Karpas-422 (cell line): ENCODE data around the gene SPDYE2. TPM values are rescaled to one million over a fixed set of nuclear protein-coding genes. Genes with fewer than 3 reads are reported as not detected.
A peak's percentile ranks its signal among the peaks of the same experiment; 100 is the strongest.
"Not testable (repeated sequence)": the region's sequence is repeated elsewhere in the genome, so short reads cannot be mapped to it uniquely, and the experiment has no call there.

Experiments
- DNase-seq: peaks from one replicate; pipeline ENCODE4 v3.0.0-alpha.2; 2015
- H2AFZ ChIP-seq: fragments of 200-600 bp; sonication (generic); 2 replicates; pipeline ENCODE4 v1.6.1; 2014; ENCODE audit warnings: antibody characterized with exemption, low read length, mixed read lengths
- H3K27ac ChIP-seq: fragments of 200-600 bp; sonication (generic); 2 replicates; pipeline ENCODE4 v1.5.1; 2014; ENCODE audit warnings: mild to moderate bottlenecking, low read length, moderate library complexity
- H3K27me3 ChIP-seq: fragments of 200-600 bp; sonication (generic); 2 replicates; pipeline ENCODE4 v1.6.1; 2014; ENCODE audit warnings: low read length, mixed read lengths
- H3K36me3 ChIP-seq: fragments of 200-600 bp; sonication (generic); 2 replicates; pipeline ENCODE4 v1.6.1; 2014; ENCODE audit warnings: low read length, mixed read lengths; ENCODE audit not compliant: insufficient read depth
- H3K4me1 ChIP-seq: fragments of 200-600 bp; sonication (generic); 2 replicates; pipeline ENCODE4 v1.6.1; 2014; ENCODE audit warnings: mild to moderate bottlenecking, low read length, mixed read lengths
- H3K4me2 ChIP-seq: fragments of 200-600 bp; sonication (generic); 2 replicates; pipeline ENCODE4 v1.6.1; 2014; ENCODE audit warnings: low read length, low read depth, mild to moderate bottlenecking; ENCODE audit not compliant: poor library complexity, severe bottlenecking
- H3K4me3 ChIP-seq: fragments of 200-600 bp; sonication (generic); 2 replicates; pipeline ENCODE4 v1.5.1; 2014; ENCODE audit warnings: mild to moderate bottlenecking, antibody characterized with exemption, low read length, mixed read lengths
- H3K79me2 ChIP-seq: fragments of 200-600 bp; sonication (generic); 2 replicates; pipeline ENCODE4 v1.6.1; 2014; ENCODE audit warnings: mild to moderate bottlenecking, low read length, mixed read lengths
- H3K9ac ChIP-seq: fragments of 200-600 bp; sonication (generic); 2 replicates; pipeline ENCODE4 v1.6.0; 2014; ENCODE audit warnings: low read length
- H3K9me2 ChIP-seq: fragments of 200-600 bp; sonication (generic), shearing (Covaris generic); replicated peaks from 2 replicates; pipeline ENCODE4 v1.6.0; 2014; ENCODE audit warnings: mild to moderate bottlenecking, low read length, moderate library complexity; ENCODE audit not compliant: insufficient read depth
- H3K9me3 ChIP-seq: fragments of 300-700, 200-600 bp; sonication (generic); 2 replicates; pipeline ENCODE4 v1.6.1; 2014; ENCODE audit warnings: low read length, mixed read lengths
- H4K20me1 ChIP-seq: fragments of 200-600 bp; sonication (generic); 2 replicates; pipeline ENCODE4 v1.6.1; 2014; ENCODE audit warnings: mild to moderate bottlenecking, antibody characterized with exemption, low read length, low read depth; ENCODE audit not compliant: insufficient read depth
- total RNA-seq: library from RNA; depleted of rRNA; stranded (reverse); fragments of >200 nt; shearing (Covaris generic); gene quantifications from 2 replicates; pipeline ENCODE4 v1.2.3, GENCODE V29; 2014; ENCODE audit warnings: low replicate concordance

Gene SPDYE2
- total RNA-seq, 1 experiment from 2014 or later: not detected

DNA sequence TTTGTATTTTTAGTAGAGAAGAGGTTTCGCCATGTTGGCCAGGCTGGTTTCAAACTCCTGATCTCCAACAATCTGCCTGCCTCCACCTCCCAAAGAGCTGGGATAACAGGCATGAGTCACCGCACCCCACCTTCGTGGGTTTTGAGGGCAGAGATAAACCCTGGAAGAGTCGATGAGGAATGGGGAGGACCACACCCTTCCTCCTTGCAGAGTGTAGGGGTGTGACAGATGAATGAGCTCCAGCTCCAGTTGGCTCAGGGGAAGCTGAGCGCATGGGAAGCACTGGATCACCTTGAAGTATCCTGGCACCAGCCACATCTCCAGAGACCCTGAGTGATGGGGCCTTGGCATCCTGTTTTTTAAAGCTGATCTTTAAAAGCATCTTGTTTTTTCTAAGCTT lies 32.5 kb downstream of the SPDYE2 start:
- not testable (repeated sequence) for H3K27ac ChIP-seq, H4K20me1 ChIP-seq, H3K4me1 ChIP-seq, H3K79me2 ChIP-seq, H3K9me3 ChIP-seq, H3K9me2 ChIP-seq, H3K9ac ChIP-seq, DNase-seq, H3K4me2 ChIP-seq, H3K36me3 ChIP-seq, H3K27me3 ChIP-seq, H2AFZ ChIP-seq, H3K4me3 ChIP-seq

DNA sequence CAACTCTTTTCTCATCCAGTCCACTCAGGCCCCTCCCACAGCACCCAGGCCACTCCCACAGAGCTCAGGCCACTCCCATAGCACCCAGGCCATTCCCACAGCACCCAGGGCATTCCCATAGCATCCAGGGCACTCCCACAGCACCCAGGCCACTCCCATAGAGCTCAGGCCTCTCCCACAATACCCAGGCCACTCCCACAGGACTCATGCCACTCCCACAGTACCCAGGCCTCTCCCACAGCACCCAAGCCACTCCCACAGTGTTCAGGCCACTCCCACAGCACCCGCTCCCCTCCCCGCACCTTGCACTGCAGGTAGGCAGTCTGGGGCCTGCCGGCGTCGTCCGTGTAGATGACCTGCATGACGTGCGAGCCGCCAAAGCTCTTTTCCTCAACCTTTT lies 38.8 kb downstream of the SPDYE2 start:
- not testable (repeated sequence) for H2AFZ ChIP-seq, H3K9me2 ChIP-seq, H3K36me3 ChIP-seq, H3K27me3 ChIP-seq, H3K4me2 ChIP-seq, H3K79me2 ChIP-seq, H3K9me3 ChIP-seq, H3K4me3 ChIP-seq, H3K4me1 ChIP-seq, H3K9ac ChIP-seq, DNase-seq, H3K27ac ChIP-seq, H4K20me1 ChIP-seq

DNA sequence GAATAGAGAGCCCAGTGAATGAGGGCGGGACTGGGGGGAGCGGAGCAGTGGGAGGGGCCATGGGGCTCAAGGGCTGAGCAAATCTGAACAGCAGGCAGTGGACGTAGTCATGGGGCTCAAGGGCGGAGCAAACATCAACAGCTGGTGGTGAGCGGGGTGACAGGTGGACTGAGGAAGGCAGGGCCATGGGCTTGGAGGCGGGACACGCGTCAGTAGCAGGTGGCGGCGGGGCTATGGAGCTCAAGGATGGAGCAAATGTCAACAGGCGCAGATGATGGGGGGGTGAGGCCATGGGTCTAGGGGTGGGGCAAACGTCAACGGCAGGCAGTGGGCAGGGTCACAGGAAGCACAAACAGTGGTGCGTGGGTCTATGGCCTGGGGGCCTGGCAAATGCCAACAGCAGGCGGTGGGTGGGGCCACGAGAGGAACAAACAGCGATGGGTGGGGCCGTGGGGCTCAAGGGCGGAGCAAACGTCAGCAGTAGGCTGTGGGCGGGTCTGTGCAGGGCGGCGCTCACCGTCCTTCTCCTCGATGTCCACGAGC lies 41.5 kb downstream of the SPDYE2 start:
- not testable (repeated sequence) for H3K36me3 ChIP-seq, H4K20me1 ChIP-seq, H3K4me3 ChIP-seq, H3K9me2 ChIP-seq, H3K79me2 ChIP-seq, DNase-seq, H3K27ac ChIP-seq, H2AFZ ChIP-seq, H3K27me3 ChIP-seq, H3K4me2 ChIP-seq, H3K9ac ChIP-seq, H3K9me3 ChIP-seq, H3K4me1 ChIP-seq

DNA sequence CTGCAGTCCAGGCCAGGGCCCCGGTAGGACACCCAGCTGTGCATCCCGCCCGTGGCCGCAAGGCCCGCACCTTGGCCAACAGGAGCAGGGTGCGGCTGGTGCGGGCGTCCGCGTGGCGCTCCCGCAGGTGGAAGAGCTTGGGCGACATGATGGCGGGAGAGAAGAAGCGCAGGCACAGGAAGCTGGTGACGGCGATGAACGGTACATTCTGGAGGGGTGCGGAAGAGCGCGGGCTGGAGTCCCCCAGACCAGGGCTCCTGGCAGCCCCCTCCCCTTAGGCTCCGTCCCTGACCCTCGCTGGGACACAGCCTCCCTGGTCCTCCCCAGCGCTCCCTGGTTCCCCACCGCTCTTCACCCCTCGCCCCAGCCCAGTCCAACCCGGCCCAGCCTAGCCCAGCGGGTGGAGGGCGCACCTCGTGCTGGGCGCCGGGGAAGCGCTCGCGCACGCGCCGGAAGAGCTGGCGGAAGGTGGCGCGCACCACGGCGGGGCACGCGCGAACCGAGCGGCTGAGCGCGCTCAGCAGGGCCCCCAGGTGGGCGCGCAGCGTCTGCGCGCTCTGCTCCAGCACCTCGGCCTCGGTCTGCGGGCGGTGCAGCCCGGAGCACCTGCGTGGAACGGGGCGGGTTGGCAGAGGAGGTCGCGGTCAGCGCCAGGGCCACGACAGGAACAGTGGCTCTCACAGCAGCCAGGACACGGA lies 42.8 kb downstream of the SPDYE2 start:
- H3K27ac ChIP-seq, H3K9ac ChIP-seq, H3K4me3 ChIP-seq, H4K20me1 ChIP-seq, H3K4me1 ChIP-seq, H3K36me3 ChIP-seq, H3K4me2 ChIP-seq, H3K9me3 ChIP-seq, H3K27me3 ChIP-seq, H3K79me2 ChIP-seq, DNase-seq, H3K9me2 ChIP-seq, H2AFZ ChIP-seq: not testable (repeated sequence)

GRCh38 chr7:102596036-102596435 lies 45.0 kb downstream of the SPDYE2 start:
- H3K36me3 ChIP-seq, H3K79me2 ChIP-seq, H3K9me3 ChIP-seq, H3K9me2 ChIP-seq, H3K4me1 ChIP-seq, H3K27me3 ChIP-seq, H3K4me2 ChIP-seq, H3K9ac ChIP-seq, H3K27ac ChIP-seq, H2AFZ ChIP-seq, H3K4me3 ChIP-seq, H4K20me1 ChIP-seq: not testable (repeated sequence)
- peak; percentile 36 for DNase-seq

DNA sequence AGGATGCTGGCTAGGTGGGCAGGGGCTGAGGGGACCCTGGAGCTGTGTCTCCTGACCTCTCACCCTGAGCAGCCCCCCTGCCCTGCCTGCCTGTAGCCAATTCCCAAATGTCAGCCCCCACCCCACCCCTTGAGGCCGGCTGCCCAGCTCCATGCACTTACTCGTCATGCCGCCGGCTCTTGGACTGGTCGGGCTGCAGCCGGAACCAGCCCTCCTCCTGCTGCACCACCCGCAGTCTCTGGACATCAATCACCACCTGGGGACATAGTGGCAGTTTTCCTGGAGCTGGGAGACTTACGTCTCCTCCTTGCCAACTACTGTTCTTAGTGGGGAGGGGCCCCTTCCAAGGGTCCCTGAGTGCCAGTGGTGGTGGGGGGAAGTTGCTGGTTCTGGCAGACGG lies 48.7 kb downstream of the SPDYE2 start:
- not testable (repeated sequence) for H3K27ac ChIP-seq, DNase-seq, H3K9me3 ChIP-seq, H3K4me2 ChIP-seq, H2AFZ ChIP-seq, H3K36me3 ChIP-seq, H3K27me3 ChIP-seq, H3K4me1 ChIP-seq, H3K79me2 ChIP-seq, H3K4me3 ChIP-seq, H4K20me1 ChIP-seq, H3K9me2 ChIP-seq, H3K9ac ChIP-seq

DNA sequence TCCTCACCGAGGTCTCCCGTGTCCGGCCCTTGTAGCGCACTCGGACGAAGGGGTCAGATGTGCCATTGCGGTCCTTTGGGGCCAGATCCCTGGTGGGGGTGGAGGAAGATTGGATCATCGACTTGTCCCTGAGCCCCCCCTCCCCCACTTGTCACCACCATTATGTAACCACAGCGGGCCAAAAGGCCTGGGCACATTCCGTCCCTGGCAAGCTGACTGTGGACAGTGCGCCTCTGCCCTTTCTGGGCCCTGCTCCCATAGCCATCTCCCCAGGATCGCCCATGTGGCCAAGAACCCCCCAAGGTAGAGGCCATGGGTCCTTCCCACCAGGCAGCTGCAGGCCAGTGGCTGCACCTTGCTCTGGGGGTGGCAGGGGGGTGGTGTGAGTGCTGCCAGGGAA lies 51.3 kb downstream of the SPDYE2 start:
- not testable (repeated sequence) for H3K4me3 ChIP-seq, H3K9me2 ChIP-seq, H3K9me3 ChIP-seq, H3K36me3 ChIP-seq, H2AFZ ChIP-seq, H4K20me1 ChIP-seq, DNase-seq, H3K4me1 ChIP-seq, H3K79me2 ChIP-seq, H3K27me3 ChIP-seq, H3K27ac ChIP-seq, H3K4me2 ChIP-seq, H3K9ac ChIP-seq

DNA sequence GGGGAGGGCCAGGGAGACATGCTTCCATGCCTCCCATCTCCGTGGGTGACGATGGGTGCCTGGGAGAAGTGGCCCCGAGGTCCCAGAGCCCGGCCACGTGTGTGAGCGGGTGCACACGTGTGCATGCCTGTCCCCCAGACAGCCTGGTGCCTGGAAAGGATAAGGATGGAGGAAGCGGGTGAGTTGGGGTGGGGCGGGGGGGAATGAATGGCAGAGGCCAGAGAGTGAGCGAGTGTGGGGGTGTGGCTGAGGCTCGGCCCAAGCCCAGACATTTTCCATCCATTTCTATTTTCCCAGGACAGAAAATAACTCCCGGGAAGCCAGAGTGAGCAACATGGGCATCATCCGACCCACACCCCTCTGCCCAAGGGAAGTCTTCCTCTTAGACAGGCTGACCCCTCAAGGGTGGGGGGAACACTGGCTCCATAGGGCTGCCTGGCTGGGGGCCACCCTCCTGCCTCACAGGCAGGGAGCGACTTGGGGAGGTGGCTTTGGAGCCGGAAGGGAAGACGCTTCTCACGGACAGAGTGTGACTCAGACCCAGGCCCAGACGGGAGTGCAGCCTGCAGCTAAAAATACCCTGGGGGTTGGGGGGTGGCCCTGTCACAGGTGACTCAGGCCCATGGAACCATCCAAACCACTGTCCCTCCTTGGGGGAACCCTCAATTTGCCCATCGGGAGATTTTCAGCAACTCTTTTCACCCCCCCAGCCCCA lies 53.6 kb downstream of the SPDYE2 start:
- not testable (repeated sequence) for H3K4me3 ChIP-seq, H3K9me2 ChIP-seq, H3K9ac ChIP-seq

More for the DNA sequence above, 53.6 kb downstream of the SPDYE2 start:
- not testable (repeated sequence) for H3K4me1 ChIP-seq, H4K20me1 ChIP-seq, DNase-seq, H3K4me2 ChIP-seq, H3K27me3 ChIP-seq, H2AFZ ChIP-seq, H3K36me3 ChIP-seq, H3K27ac ChIP-seq, H3K9me3 ChIP-seq, H3K79me2 ChIP-seq
